Endothelial cell of umbilical vein (primary cell): ENCODE results near the gene NPLOC4. TPM values are rescaled to one million over a fixed set of nuclear protein-coding genes. Genes with fewer than 3 reads are reported as not detected.

Source experiments
- BruUV-seq: library from RNA; stranded (reverse); fragments of 400-500 nt; replicated peaks from 2 replicates; lab custom pipeline; 2021; lab: Mats Ljungman, UMichigan
- CTCF ChIA-PET: fragments of 300-600, 350-600 bp; sonication (Branson Sonifier 250); formaldehyde crosslinking; loops from one replicate; lab custom pipeline; 2021; ENCODE audit warnings: antibody characterized with exemption, inconsistent platforms; lab: Charles Lee
- POLR2A ChIA-PET: fragments of 300-600, 350-600 bp; sonication (Branson Sonifier 250); formaldehyde crosslinking; loops from one replicate; lab custom pipeline; 2021; ENCODE audit warnings: antibody characterized with exemption, inconsistent platforms; lab: Charles Lee
- DNase-seq: peaks from one replicate; pipeline ENCODE4 v3.0.0-alpha.2; 2011; ENCODE audit warnings: low read depth, low spot score
- FAIRE-seq: peaks from 2 replicates; lab custom pipeline; 2011; peaks lifted over from hg19 to GRCh38; lab: Jason Lieb, UNC
- H2AFZ ChIP-seq: 2 replicates; pipeline ENCODE4 v1.6.0; 2012; ENCODE audit warnings: low read depth, low read length, control low read depth, inconsistent platforms
- H3K27ac ChIP-seq: 2 replicates; pipeline ENCODE4 v1.5.1; 2011; ENCODE audit warnings: low read depth, mild to moderate bottlenecking, control low read depth, low read length, moderate library complexity; ENCODE audit not compliant: insufficient read depth
- H3K27me3 ChIP-seq, 2 experiments: 2 replicates each; pipeline versions ENCODE4 v1.6.0 to v1.6.1; 2011; ENCODE audit warnings: low read length in 2 of 2, mixed read lengths in 1 of 2; ENCODE audit not compliant: control insufficient read depth in 2 of 2, insufficient read depth in 2 of 2
- H3K36me3 ChIP-seq, 2 experiments: 2 replicates in 1 of 2; 3 replicates in 1 of 2; pipeline ENCODE4 v1.5.1; 2011; ENCODE audit warnings: low read length in 2 of 2, mild to moderate bottlenecking in 1 of 2, moderate library complexity in 1 of 2; ENCODE audit not compliant: control insufficient read depth in 2 of 2, insufficient read depth in 2 of 2; ENCODE audit errors: extremely low read depth in 1 of 2
- H3K4me1 ChIP-seq: 3 replicates; pipeline ENCODE4 v1.5.1; 2011; ENCODE audit warnings: mild to moderate bottlenecking, low read length; ENCODE audit not compliant: control insufficient read depth, insufficient read depth; ENCODE audit errors: extremely low read depth
- H3K4me2 ChIP-seq: 2 replicates; pipeline ENCODE4 v1.6.1; 2011; ENCODE audit warnings: low read length, control low read depth, mixed read lengths; ENCODE audit not compliant: insufficient read depth
- H3K4me3 ChIP-seq, 3 experiments: fragments of 200-600 bp in 1 of 3; sonication (generic), shearing (Covaris generic) in 1 of 3; replicated peaks in 1 of 3; 2 replicates each; pipeline ENCODE4 v1.5.1; 2011 to 2016; ENCODE audit warnings: control low read depth in 3 of 3, low read length in 3 of 3, mild to moderate bottlenecking in 2 of 3, inconsistent platforms in 1 of 3, low read depth in 1 of 3, moderate library complexity in 1 of 3; ENCODE audit not compliant: insufficient read depth in 1 of 3
- H3K79me2 ChIP-seq: 2 replicates; pipeline ENCODE4 v1.6.0; 2012; ENCODE audit warnings: low read length, inconsistent platforms; ENCODE audit not compliant: control insufficient read depth, insufficient read depth
- H3K9ac ChIP-seq: replicated peaks from 2 replicates; pipeline ENCODE3; 2011; ENCODE audit warnings: low read length, control low read depth; ENCODE audit not compliant: insufficient read depth; ENCODE audit errors: extremely low read depth
- H3K9me1 ChIP-seq: replicated peaks from 3 replicates; pipeline ENCODE4 v1.6.0; 2011; ENCODE audit warnings: mild to moderate bottlenecking, low read length; ENCODE audit not compliant: control insufficient read depth, insufficient read depth; ENCODE audit errors: extremely low read depth
- H3K9me3 ChIP-seq: replicated peaks from 2 replicates; pipeline ENCODE4 v1.5.1; 2012; ENCODE audit warnings: low read length, inconsistent platforms; ENCODE audit not compliant: control insufficient read depth, insufficient read depth
- H4K20me1 ChIP-seq: replicated peaks from 2 replicates; pipeline ENCODE3; 2011; ENCODE audit warnings: mild to moderate bottlenecking, low read length; ENCODE audit not compliant: control insufficient read depth, insufficient read depth; ENCODE audit errors: extremely low read depth
- CTCF ChIP-seq, 2 donors: IDR thresholded peaks; 1 replicate in 1 of 2; 2 replicates in 1 of 2; pipeline ENCODE4 v1.5.1; 2011; ENCODE audit warnings: low read length in 2 of 2, mild to moderate bottlenecking in 2 of 2, moderate library complexity in 2 of 2, control low read depth in 1 of 2, inconsistent platforms in 1 of 2, low read depth in 1 of 2; ENCODE audit not compliant: insufficient read depth in 1 of 2; ENCODE audit errors: extremely low read depth in 1 of 2
- EZH2 ChIP-seq: IDR thresholded peaks from 2 replicates; pipeline ENCODE4 v1.6.1; 2012; ENCODE audit warnings: borderline replicate concordance, low read depth, mild to moderate bottlenecking, moderate library complexity, low read length, inconsistent platforms; ENCODE audit not compliant: severe bottlenecking
- FOS ChIP-seq: IDR thresholded peaks from 2 replicates; pipeline ENCODE4 v1.6.1; 2011; ENCODE audit warnings: mild to moderate bottlenecking, low read length, moderate library complexity, borderline replicate concordance; ENCODE audit not compliant: insufficient read depth
- GATA2 ChIP-seq: IDR thresholded peaks from 2 replicates; pipeline ENCODE4 v1.7.0; 2011; ENCODE audit warnings: low read depth, mild to moderate bottlenecking, moderate library complexity, mixed read lengths, low read length; ENCODE audit not compliant: insufficient read length, insufficient read depth
- JUN ChIP-seq: IDR thresholded peaks from 2 replicates; pipeline ENCODE4 v1.6.1; 2011; ENCODE audit warnings: borderline replicate concordance, low read depth; ENCODE audit not compliant: insufficient read length, insufficient read depth
- MAX ChIP-seq: IDR thresholded peaks from 2 replicates; pipeline ENCODE4 v1.6.1; 2011; ENCODE audit not compliant: insufficient read depth, insufficient read length
- MYC ChIP-seq: IDR thresholded peaks from one replicate; pipeline ENCODE4 v1.6.1; 2011; ENCODE audit warnings: mild to moderate bottlenecking, low read depth, low read length
- POLR2A ChIP-seq: IDR thresholded peaks from 2 replicates; pipeline ENCODE4 v1.6.1; 2012; ENCODE audit warnings: low read depth, mild to moderate bottlenecking, control low read depth, low read length
- POLR2AphosphoS5 ChIP-seq: IDR thresholded peaks from 2 replicates; pipeline ENCODE4 v1.6.1; 2012; ENCODE audit warnings: low read depth, mild to moderate bottlenecking, control low read depth, low read length, moderate library complexity; ENCODE audit not compliant: insufficient read depth
- dilution Hi-C: fragments of 300-500 bp; cut with MboI; formaldehyde crosslinking; loops from one replicate; pipeline ENCODE4 v1.15.0; 2019; ENCODE audit warnings: low sequenced_read_pairs; ENCODE audit not compliant: extremely low pct_ligation_motif_present
- intact Hi-C: fragments of 100-400 bp; cut with micrococcal nuclease; formaldehyde crosslinking; loops from one replicate; pipeline ENCODE4 v1.10.0; 2022
- polyA plus RNA-seq, 4 experiments: library from polyadenylated mRNA; depleted of rRNA in 3 of 4; stranded (reverse) in 3 of 4; unstranded in 1 of 4; fragments of >200 nt; gene quantifications; 2 replicates each; pipeline versions ENCODE4 v1.2.1 to v1.2.3, GENCODE V29; 2011 to 2012; ENCODE audit warnings: missing spikeins in 1 of 4
- total RNA-seq: library from RNA; stranded (reverse); gene quantifications from 2 replicates; pipeline ENCODE4 v1.2.3, GENCODE V29; 2021

Gene NPLOC4
- total and polyA plus RNA-seq, 2 donors (not counting 3 experiments of a cell fraction or from before 2014, with no cell fraction given) = 150 to 175 TPM

GRCh38 chr17:81514489-81514738 lies 122.5 kb downstream of the NPLOC4 start:
- TF ChIP-seq POLR2AphosphoS5 (no peak), EZH2 (no peak), JUN (no peak), POLR2A (no peak), FOS (no peak), CTCF (IDR thresholded peaks at IDR 0.05; ENCODE audit: extremely low read depth in 1 of 2, insufficient read depth in 1 of 2, low read depth in 1 of 2, low read length in 2 of 2) (no peak), MYC (no peak), GATA2 (no peak), MAX (no peak)
- H3K4me1 ChIP-seq = peaks cover 35% of the 10 kb centered on the region
- H3K9me3 ChIP-seq = no peaks in the 10 kb centered on the region
- BruUV-seq = no TSS peak
- intact Hi-C loops (loop anchor here (2.0 to 5.0 kb wide), 2 partner anchors 120 to 262 kb away; partner anchors contain the start of gene BAHCC1), dilution Hi-C loops (no loop called here)
- peaks cover 2% of the 10 kb centered on the region for H4K20me1 ChIP-seq
- ChIA-PET CTCF (no interaction called here), POLR2A (interaction anchor here (0.6 kb wide), 1 partner anchor 52 kb away, joined by 3 read pairs; no protein-coding TSS in a partner anchor)
- H3K27me3 ChIP-seq = no peaks in the 10 kb centered on the region
- no peak for FAIRE-seq
- H3K79me2 ChIP-seq = peaks cover 56% of the 10 kb centered on the region
- peak overlapping the region in 2 of 3 experiments; percentile 40 to 55 for H3K4me3 ChIP-seq
- H3K27ac ChIP-seq = peak overlapping the region; percentile 60
- H3K9me1 ChIP-seq = no peaks in the 10 kb centered on the region
- peaks cover 11 to 20% of the 10 kb centered on the region in 2 experiments for H3K36me3 ChIP-seq
- peak overlapping the region; percentile 73 for H3K4me2 ChIP-seq
- no peak overlapping the region for H2AFZ ChIP-seq
- DNase-seq = no peak
- H3K9ac ChIP-seq = peak overlapping the region; percentile 56
